Ectodermal cell (in vitro differentiated cells): Measurements from ENCODE around the gene RNF112.

Experiments
- H3K27ac ChIP-seq: 2 replicates; pipeline ENCODE4 v1.7.0; 2013; ENCODE audit warnings: mild to moderate bottlenecking, low read depth, low read length; ENCODE audit not compliant: insufficient read depth, poor library complexity, severe bottlenecking
- H3K27me3 ChIP-seq: 2 replicates; pipeline ENCODE4 v1.7.0; 2013; ENCODE audit warnings: mild to moderate bottlenecking, low read length; ENCODE audit not compliant: insufficient read depth, control insufficient read depth, poor library complexity, severe bottlenecking
- H3K36me3 ChIP-seq: one replicate; pipeline ENCODE4 v1.7.0; 2013; ENCODE audit warnings: low read length; ENCODE audit not compliant: control insufficient read depth, insufficient read depth
- H3K4me1 ChIP-seq: one replicate; pipeline ENCODE4 v1.7.0; 2013; ENCODE audit warnings: low read length; ENCODE audit not compliant: control insufficient read depth, insufficient read depth
- H3K4me3 ChIP-seq: 2 replicates; pipeline ENCODE4 v1.7.0; 2013; ENCODE audit warnings: low read depth, low read length, control low read depth; ENCODE audit not compliant: insufficient read depth
- H3K9me3 ChIP-seq: 2 replicates; pipeline ENCODE4 v1.7.0; 2013; ENCODE audit warnings: mild to moderate bottlenecking, low read length, moderate library complexity; ENCODE audit not compliant: control insufficient read depth
- WGBS, 2 experiments: methylation state at CpG; one replicate each; pipeline ENCODE4 v1.1.7; 2013; ENCODE audit warnings: missing lambda C conversion rate in 2 of 2; 5-methylcytosine and 5-hydroxymethylcytosine counted together

The RNF112 gene

GRCh38 chr17:19388791-19389785, 21.9 kb upstream of the RNF112 start:
- Histone ChIP-seq H3K27me3 (no peaks in the 10 kb centered on the region), H3K27ac (no peak overlapping the region)

GRCh38 chr17:19390951-19391350, 20.1 kb upstream of the RNF112 start:
- Histone ChIP-seq H3K36me3 (no peaks in the 10 kb centered on the region), H3K9me3 (no peaks in the 10 kb centered on the region), H3K27ac (no peak overlapping the region), H3K4me3 (no peak overlapping the region), H3K27me3 (no peaks in the 10 kb centered on the region), H3K4me1 (peaks cover 28% of the 10 kb centered on the region)
- WGBS, 2 experiments, result 88 to 91% methylated on average over 2 of the region's 2 CpGs

More at GRCh38 chr17:19388791-19389785, 21.9 kb upstream of the RNF112 start:
- Histone ChIP-seq H3K9me3 (no peaks in the 10 kb centered on the region), H3K4me1 (peaks cover 34% of the 10 kb centered on the region), H3K4me3 (no peak overlapping the region), H3K36me3 (peaks cover under 1% of the 10 kb centered on the region)
- WGBS, 2 experiments, result 92 to 95% methylated on average over 5 of the region's 5 CpGs

- Histone ChIP-seq H3K36me3 (no peaks in the 10 kb centered on the region), H3K27me3 (no peaks in the 10 kb centered on the region), H3K4me1 (peaks cover 24% of the 10 kb centered on the region), H3K4me3 (no peak overlapping the region), H3K27ac (no peak overlapping the region), H3K9me3 (no peaks in the 10 kb centered on the region)
- WGBS, 2 experiments, result 75 to 80% methylated on average over 6 to 7 of the region's 7 CpGs
Measured at GRCh38 chr17:19391432-19391831, 19.6 kb upstream of the RNF112 start.

- 82 to 87% methylated on average over 7 of the region's 7 CpGs for WGBS, 2 experiments
- Histone ChIP-seq H3K27me3 (no peaks in the 10 kb centered on the region), H3K27ac (no peak overlapping the region)
Measured at GRCh38 chr17:19392303-19392702, 18.7 kb upstream of the RNF112 start.

DNA sequence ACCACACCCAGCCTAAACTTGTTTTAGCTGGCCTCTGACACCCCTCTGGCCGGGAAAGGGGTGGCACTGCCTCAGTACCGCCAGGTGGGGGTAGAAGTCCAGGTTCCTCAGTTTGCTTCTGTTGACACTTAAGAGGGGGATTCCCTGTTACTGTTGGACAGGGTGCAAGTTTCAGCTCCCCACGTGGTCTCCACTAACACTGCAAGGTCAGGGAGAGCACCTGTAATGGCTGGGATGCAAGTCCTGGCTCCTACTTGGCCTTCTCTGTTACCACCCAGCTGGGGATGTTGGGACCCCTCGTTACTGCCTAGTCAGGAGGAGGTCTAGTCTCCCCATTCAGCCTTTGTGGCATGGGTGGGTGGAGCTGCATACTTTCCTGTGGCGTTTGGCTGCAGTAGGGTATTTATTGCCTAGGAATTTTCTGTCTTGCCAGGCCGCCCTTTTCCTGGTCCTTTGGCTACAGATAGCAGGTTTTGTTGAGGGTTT, 13.4 kb upstream of the RNF112 start:
- WGBS, 2 experiments, result 59% methylated on average over 6 of the region's 6 CpGs
- Histone ChIP-seq H3K27ac (no peak overlapping the region), H3K9me3 (no peaks in the 10 kb centered on the region)

More at GRCh38 chr17:19392303-19392702, 18.7 kb upstream of the RNF112 start:
- H3K36me3 ChIP-seq, result no peaks in the 10 kb centered on the region
- H3K9me3 ChIP-seq, result no peaks in the 10 kb centered on the region
- H3K4me3 ChIP-seq, result no peak overlapping the region
- peaks cover 15% of the 10 kb centered on the region for H3K4me1 ChIP-seq

DNA sequence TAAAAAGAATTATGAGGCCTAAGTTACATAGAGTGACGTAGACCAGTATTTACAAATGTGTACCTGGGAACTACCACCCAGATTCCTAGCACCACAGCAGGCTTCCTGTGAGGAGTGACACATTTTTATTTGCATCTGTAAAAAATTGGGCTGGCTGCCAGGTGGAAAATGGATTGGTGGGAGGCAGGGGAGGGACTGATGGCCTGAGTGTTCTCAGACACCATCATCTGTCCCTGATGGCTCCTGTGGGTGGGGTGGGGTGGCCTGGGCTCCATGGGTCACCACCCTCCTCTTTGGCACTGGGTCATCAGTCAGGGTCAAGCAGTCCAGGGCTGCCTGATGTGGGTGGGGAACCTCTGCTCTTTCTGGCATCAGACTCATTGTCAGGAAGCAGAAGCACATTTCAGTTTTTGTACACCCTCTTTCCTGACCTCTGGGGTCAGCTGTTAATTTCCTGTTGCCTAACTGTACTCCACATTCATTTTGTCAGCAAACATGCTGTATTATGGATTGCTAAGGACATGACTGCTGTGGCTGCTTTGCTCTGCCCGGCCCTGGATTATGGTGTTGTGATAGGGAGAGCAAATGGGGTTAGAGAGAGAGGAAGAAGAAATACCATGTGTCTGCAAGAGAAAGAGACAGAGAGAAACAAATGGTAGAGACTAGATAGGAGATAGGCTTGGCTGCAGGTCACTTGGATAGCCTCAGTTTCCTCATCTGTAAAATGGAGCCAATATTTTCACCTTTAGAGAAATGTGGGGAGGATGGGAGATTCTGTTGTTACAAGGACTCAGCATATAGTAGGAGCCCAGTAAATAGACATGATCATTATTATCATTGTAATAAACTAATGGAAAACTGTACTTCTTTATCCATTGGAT, 12.5 kb upstream of the RNF112 start:
- Histone ChIP-seq H3K27ac (no peak overlapping the region), H3K4me3 (no peak overlapping the region)

More for the DNA sequence above, 13.4 kb upstream of the RNF112 start:
- Histone ChIP-seq H3K4me3 (no peak overlapping the region), H3K4me1 (peaks cover 3% of the 10 kb centered on the region), H3K36me3 (no peaks in the 10 kb centered on the region), H3K27me3 (no peaks in the 10 kb centered on the region)

GRCh38 chr17:19399750-19400450, 11.1 kb upstream of the RNF112 start:
- Histone ChIP-seq H3K27ac (no peak overlapping the region), H3K27me3 (no peaks in the 10 kb centered on the region), H3K4me3 (no peak overlapping the region), H3K4me1 (peaks cover 3% of the 10 kb centered on the region), H3K36me3 (no peaks in the 10 kb centered on the region), H3K9me3 (no peaks in the 10 kb centered on the region)
- WGBS, 2 experiments, result 94% methylated on average over 3 of the region's 3 CpGs

More for the DNA sequence above, 12.5 kb upstream of the RNF112 start:
- Histone ChIP-seq H3K36me3 (no peaks in the 10 kb centered on the region), H3K4me1 (peaks cover 3% of the 10 kb centered on the region), H3K27me3 (no peaks in the 10 kb centered on the region), H3K9me3 (no peaks in the 10 kb centered on the region)
- 94 to 95% methylated on average over 2 of the region's 2 CpGs for WGBS, 2 experiments

DNA sequence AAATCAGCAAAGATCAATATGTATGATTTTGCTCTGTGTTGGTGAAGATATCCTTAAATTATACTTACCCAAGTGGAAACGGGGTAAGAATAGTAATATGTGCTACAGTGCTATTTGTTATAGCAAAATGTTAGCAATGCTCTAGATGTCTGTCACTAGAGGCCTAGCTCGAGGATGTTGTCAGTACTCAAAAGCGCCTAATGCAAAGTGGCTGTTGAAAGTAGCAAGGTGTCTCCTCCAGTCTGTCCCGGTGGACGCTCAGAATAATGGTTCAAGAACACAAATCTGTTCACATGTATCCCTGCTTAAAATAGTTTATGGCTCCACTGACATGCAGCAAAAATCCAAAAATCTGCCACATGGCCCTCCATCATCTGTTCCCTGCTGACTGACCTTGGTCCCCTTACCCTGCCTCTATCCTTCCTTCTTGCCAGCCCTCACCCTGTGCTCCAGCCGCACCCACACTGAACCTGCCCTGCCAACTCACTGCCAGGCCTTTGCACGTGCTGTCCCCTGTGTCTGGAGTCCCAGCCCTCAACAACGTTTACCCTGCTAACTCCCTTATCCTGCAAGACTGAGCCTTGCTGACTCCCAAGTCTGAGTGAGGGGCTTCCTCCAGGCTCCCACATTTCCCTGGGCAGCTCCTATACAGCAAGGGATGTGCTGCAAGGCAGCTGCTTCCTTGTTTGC, 9.6 kb upstream of the RNF112 start:
- H3K4me1 ChIP-seq, result peaks cover 3% of the 10 kb centered on the region
- H3K27me3 ChIP-seq, result no peaks in the 10 kb centered on the region
- H3K9me3 ChIP-seq, result no peaks in the 10 kb centered on the region
- no peak overlapping the region for H3K4me3 ChIP-seq
- no peaks in the 10 kb centered on the region for H3K36me3 ChIP-seq
- WGBS, 2 experiments, result 90% methylated on average over 8 of the region's 8 CpGs
- no peak overlapping the region for H3K27ac ChIP-seq

- H3K4me3 ChIP-seq, result no peak overlapping the region
- WGBS, 2 experiments, result 91 to 92% methylated on average over 1 of the region's 1 CpG
- H3K9me3 ChIP-seq, result no peaks in the 10 kb centered on the region
- H3K27ac ChIP-seq, result no peak overlapping the region
- H3K4me1 ChIP-seq, result peaks cover 3% of the 10 kb centered on the region
- no peaks in the 10 kb centered on the region for H3K27me3 ChIP-seq
- no peaks in the 10 kb centered on the region for H3K36me3 ChIP-seq
Measured at GRCh38 chr17:19402171-19402570, 8.9 kb upstream of the RNF112 start.
